Gastrocnemius medialis (tissue), 4 donors: ENCODE data around the gene ARMC8. TPM values are rescaled to one million over a fixed set of nuclear protein-coding genes. Genes with fewer than 3 reads are reported as not detected.

Source experiments
- ATAC-seq, 2 donors: fragments of 150-250 bp; one replicate each; pipeline ENCODE4 v1.9.1; 2016
- DNase-seq, 2 donors: peaks; one replicate each; pipeline ENCODE4 v3.0.0-alpha.2; 2019
- H3K27ac ChIP-seq, 4 donors: fragments of 200-600 bp; sonication (generic); 1 replicate in 1 of 4; 2 replicates in 3 of 4; pipeline ENCODE4 v1.5.1; 2016 to 2018; ENCODE audit warnings: mild to moderate bottlenecking in 2 of 4, moderate library complexity in 1 of 4
- H3K27me3 ChIP-seq, 3 donors: fragments of 200-600 bp; sonication (generic) in 2 of 3; 1 replicate in 1 of 3; 2 replicates in 2 of 3; pipeline versions ENCODE4 v1.5.1 to v1.6.0; 2016 to 2019; ENCODE audit warnings: mild to moderate bottlenecking in 1 of 3, moderate library complexity in 1 of 3
- H3K36me3 ChIP-seq, 2 donors: fragments of 200-600 bp; sonication (generic) in 1 of 2; one replicate each; pipeline ENCODE4 v1.5.1; 2017 to 2018
- H3K4me1 ChIP-seq, 2 donors: fragments of 200-600 bp; sonication (generic) in 1 of 2; one replicate each; pipeline ENCODE4 v1.5.1; 2016 to 2017; ENCODE audit warnings: mild to moderate bottlenecking in 2 of 2
- H3K4me3 ChIP-seq, 4 donors: fragments of 200-600 bp; sonication (generic) in 3 of 4; 1 replicate in 1 of 4; 2 replicates in 3 of 4; pipeline ENCODE4 v1.5.1; 2016 to 2019; ENCODE audit warnings: mild to moderate bottlenecking in 2 of 4
- H3K9me3 ChIP-seq, 3 donors: fragments of 200-600 bp; sonication (generic) in 2 of 3; 1 replicate in 1 of 3; 2 replicates in 2 of 3; pipeline ENCODE4 v1.5.1; 2016 to 2019
- CTCF ChIP-seq, 5 experiments: fragments of 450-650 bp in 3 of 5; fragments of 200-600 bp in 2 of 5; sonication (generic) in 2 of 5; IDR thresholded peaks in 4 of 5; conservative IDR thresholded peaks in 1 of 5; 1 replicate in 4 of 5; 2 replicates in 1 of 5; pipeline ENCODE4 v1.5.1; 2016 to 2019; ENCODE audit warnings: antibody characterized with exemption in 5 of 5, mild to moderate bottlenecking in 3 of 5, moderate library complexity in 3 of 5
- POLR2A ChIP-seq, 2 donors: fragments of 450-650 bp; IDR thresholded peaks; one replicate each; pipeline ENCODE4 v1.6.1; 2017; ENCODE audit warnings: antibody characterized with exemption in 2 of 2, mild to moderate bottlenecking in 2 of 2, moderate library complexity in 2 of 2
- in situ Hi-C, 4 donors: fragments of 200-750 bp; cut with MboI; loops; one replicate each; pipeline versions ENCODE4 v1.15.0 to v1.8.0; 2017; ENCODE audit warnings: low sequenced_read_pairs in 4 of 4
- intact Hi-C: fragments of 100-400 bp; cut with DNase I; formaldehyde crosslinking; loops from one replicate; pipeline ENCODE4 v1.15.1; 2023; ENCODE audit warnings: low total_unique reads
- total RNA-seq, 4 donors: library from RNA; depleted of rRNA; stranded (reverse); fragments of >200 nt; gene quantifications; one replicate each; pipeline versions ENCODE4 v1.1.0 to v1.2.3, GENCODE V29; 2016

ARMC8 gene
- total RNA-seq, 4 donors from 2014 or later = 53.1 to 83.1 (median 65.8) TPM

- intact Hi-C loops = no loop called here
- in situ Hi-C loops = no loop called here
- Histone ChIP-seq H3K9me3 (no peaks in the 10 kb centered on the region), H3K36me3 (peaks cover 0 to 76% of the 10 kb centered on the region in 2 donors), H3K4me1 (no peaks in the 10 kb centered on the region), H3K27ac (no peak overlapping the region), H3K4me3 (no peak overlapping the region), H3K27me3 (no peaks in the 10 kb centered on the region)
- TF ChIP-seq CTCF (IDR thresholded peaks at IDR 0.05 in 4 of 5, conservative IDR thresholded peaks at IDR 0.05 in 1 of 5) (no peak), POLR2A (IDR thresholded peaks at IDR 0.05) (no peak)
- DNase-seq (no peak), ATAC-seq (no peak)
Measured at GRCh38 chr3:138241676-138242075, 54.6 kb downstream of the ARMC8 start.

- no peak overlapping the region for H3K4me3 ChIP-seq
- H3K9me3 ChIP-seq = no peaks in the 10 kb centered on the region
- intact Hi-C loops (no loop called here), in situ Hi-C loops (no loop called here)
- no peaks in the 10 kb centered on the region for H3K27me3 ChIP-seq
- no peak overlapping the region for H3K27ac ChIP-seq
- DNase-seq (no peak), ATAC-seq (no peak)
- H3K4me1 ChIP-seq = no peaks in the 10 kb centered on the region
- TF ChIP-seq CTCF (IDR thresholded peaks at IDR 0.05 in 4 of 5, conservative IDR thresholded peaks at IDR 0.05 in 1 of 5) = no peak
- no peak for TF ChIP-seq POLR2A (IDR thresholded peaks at IDR 0.05)
- H3K36me3 ChIP-seq = peaks cover 0 to 75% of the 10 kb centered on the region in 2 donors
Measured at GRCh38 chr3:138242466-138242865, 55.4 kb downstream of the ARMC8 start.

GRCh38 chr3:138245026-138245425 is 57.9 kb downstream of the ARMC8 start:
- Histone ChIP-seq H3K27ac (no peak overlapping the region), H3K4me1 (no peaks in the 10 kb centered on the region), H3K27me3 (no peaks in the 10 kb centered on the region), H3K9me3 (no peaks in the 10 kb centered on the region), H3K36me3 (peaks cover 0 to 57% of the 10 kb centered on the region in 2 donors), H3K4me3 (no peak overlapping the region)
- in situ Hi-C loops = no loop called here
- TF ChIP-seq POLR2A (IDR thresholded peaks at IDR 0.05) (no peak), CTCF (IDR thresholded peaks at IDR 0.05 in 4 of 5, conservative IDR thresholded peaks at IDR 0.05 in 1 of 5) (no peak)
- intact Hi-C loops = no loop called here
- DNase-seq = no peak
- no peak for ATAC-seq

- in situ Hi-C loops (no loop called here), intact Hi-C loops (no loop called here)
- Histone ChIP-seq H3K36me3 (peaks cover 0 to 23% of the 10 kb centered on the region in 2 donors), H3K27ac (no peak overlapping the region), H3K4me1 (no peaks in the 10 kb centered on the region), H3K4me3 (no peak overlapping the region), H3K9me3 (no peaks in the 10 kb centered on the region), H3K27me3 (no peaks in the 10 kb centered on the region)
- TF ChIP-seq CTCF (IDR thresholded peaks at IDR 0.05 in 4 of 5, conservative IDR thresholded peaks at IDR 0.05 in 1 of 5) (no peak), POLR2A (IDR thresholded peaks at IDR 0.05) (no peak)
- ATAC-seq = no peak
- no peak for DNase-seq
Measured at GRCh38 chr3:138249636-138250035, 62.5 kb downstream of the ARMC8 start.

- H3K4me1 ChIP-seq = peaks cover 2 to 10% of the 10 kb centered on the region in 2 donors
- ATAC-seq (no peak), DNase-seq (no peak)
- H3K4me3 ChIP-seq = no peak overlapping the region
- H3K36me3 ChIP-seq = peaks cover 0 to 4% of the 10 kb centered on the region in 2 donors
- TF ChIP-seq CTCF (IDR thresholded peaks at IDR 0.05 in 4 of 5, conservative IDR thresholded peaks at IDR 0.05 in 1 of 5) = no peak
- no peak for TF ChIP-seq POLR2A (IDR thresholded peaks at IDR 0.05)
- no peak overlapping the region for H3K27ac ChIP-seq
- H3K27me3 ChIP-seq = no peaks in the 10 kb centered on the region
- intact Hi-C loops (no loop called here), in situ Hi-C loops (no loop called here)
- H3K9me3 ChIP-seq = no peaks in the 10 kb centered on the region
Measured at GRCh38 chr3:138253609-138254008, 66.5 kb downstream of the ARMC8 start.
